Measurements from ENCODE around the gene FIGNL1.

DNA sequence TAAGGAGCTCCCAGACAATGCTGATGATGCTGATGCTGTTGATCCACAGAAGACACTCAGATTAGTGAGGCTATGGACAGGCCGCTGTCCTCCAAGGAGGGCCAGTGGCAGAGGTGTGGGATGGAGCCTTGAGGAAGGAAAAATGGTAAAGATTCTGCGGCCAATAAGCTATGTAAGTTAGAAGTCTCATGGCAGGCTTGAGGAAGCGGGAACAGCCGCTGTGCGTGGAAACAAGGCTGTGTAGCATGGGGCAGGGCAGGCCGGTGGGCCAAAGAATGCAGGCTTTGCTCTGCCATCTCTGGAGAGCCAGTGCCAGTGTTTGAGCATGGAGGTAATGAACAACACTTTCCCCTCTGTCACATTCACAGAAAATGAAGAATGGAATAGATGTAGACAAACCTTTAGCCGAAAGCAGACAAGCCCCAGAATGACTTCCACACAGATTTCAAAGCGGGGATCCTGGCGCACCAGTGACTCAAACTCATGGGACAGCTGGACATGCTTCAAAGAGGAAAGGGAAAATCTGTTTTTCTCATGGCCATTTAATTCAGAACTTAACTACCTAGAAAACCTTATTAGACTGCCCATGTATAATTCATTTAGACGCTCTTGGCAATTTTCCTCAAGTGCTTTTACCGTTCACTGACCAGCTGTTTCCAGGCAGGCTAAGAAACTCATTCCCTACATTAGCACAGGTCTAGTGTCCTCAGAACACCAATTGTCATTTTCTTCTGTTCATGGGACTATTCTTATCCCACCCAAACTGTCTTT is 16.9 kb upstream of the FIGNL1 start:
- TF ChIP-seq POLR2AphosphoS5 (IDR thresholded peaks at IDR 0.05; ENCODE audit: borderline replicate concordance, low read depth, low read length) (no peak), FOXP2 (optimal IDR thresholded peaks at IDR 0.05; ENCODE audit: control extremely low read depth, extremely low read length, insufficient read depth) (no peak), EZH2 (IDR thresholded peaks at IDR 0.05) (no peak)

Data from SK-N-MC (cell line).